B cell (primary cell): ENCODE measurements around the gene ELMO1. TPM values are rescaled to one million over a fixed set of nuclear protein-coding genes. Genes with fewer than 3 reads are reported as not detected.

ENCODE experiments used
- ATAC-seq: fragments of 200-7000 bp; cut with Tn5 transposase; one replicate; pipeline ENCODE4 v1.10.0; 2021; ENCODE audit warnings: low read depth, mild to moderate bottlenecking, moderate number of reproducible peaks, moderate library complexity
- CTCF ChIA-PET: fragments of 350-600 bp; sonication (Branson Sonifier 250); formaldehyde crosslinking; loops from one replicate; lab custom pipeline; 2021; ENCODE audit warnings: antibody characterized with exemption, inconsistent platforms; lab: Charles Lee
- POLR2A ChIA-PET: fragments of 350-600 bp; sonication (Branson Sonifier 250); formaldehyde crosslinking; loops from one replicate; lab custom pipeline; 2021; ENCODE audit warnings: antibody characterized with exemption; lab: Charles Lee
- DNase-seq: peaks from one replicate; pipeline ENCODE4 v3.0.0; 2013
- H2AFZ ChIP-seq: 2 replicates; pipeline ENCODE4 v1.6.1; 2012; ENCODE audit warnings: mild to moderate bottlenecking, low read depth, low read length; ENCODE audit not compliant: insufficient read depth, poor library complexity, severe bottlenecking
- H3K27ac ChIP-seq, 2 donors: 1 replicate in 1 of 2; 2 replicates in 1 of 2; pipeline ENCODE4 v1.5.1; 2012 to 2013; ENCODE audit warnings: low read length in 2 of 2, mild to moderate bottlenecking in 2 of 2, moderate library complexity in 1 of 2
- H3K27me3 ChIP-seq, 4 experiments: fragments of 200-600 bp in 1 of 4; sonication (generic) in 1 of 4; replicated peaks in 1 of 4; 1 replicate in 2 of 4; 2 replicates in 2 of 4; pipeline versions ENCODE4 v1.6.1 to v1.7.0; 2013 to 2016; ENCODE audit warnings: low read length in 3 of 4, mild to moderate bottlenecking in 2 of 4, mixed read lengths in 1 of 4, moderate library complexity in 1 of 4; ENCODE audit not compliant: insufficient read depth in 4 of 4, control insufficient read depth in 3 of 4; ENCODE audit errors: control extremely low read depth in 1 of 4
- H3K36me3 ChIP-seq, 2 experiments: replicated peaks in 1 of 2; 1 replicate in 1 of 2; 2 replicates in 1 of 2; pipeline versions ENCODE4 v1.6.1 to v1.7.1; 2013; ENCODE audit warnings: low read length in 1 of 2; ENCODE audit not compliant: insufficient read depth in 2 of 2, control insufficient read depth in 1 of 2; ENCODE audit errors: control extremely low read depth in 1 of 2, extremely low read depth in 1 of 2
- H3K4me1 ChIP-seq, 2 donors: fragments of 200-600 bp in 1 of 2; sonication (generic) in 1 of 2; 1 replicate in 1 of 2; 2 replicates in 1 of 2; pipeline versions ENCODE4 v1.5.1 to v1.6.1; 2013 to 2017; ENCODE audit warnings: low read length in 2 of 2; ENCODE audit not compliant: control insufficient read depth in 2 of 2, insufficient read depth in 2 of 2
- H3K4me2 ChIP-seq: replicated peaks from 2 replicates; pipeline ENCODE3; 2012; ENCODE audit warnings: mild to moderate bottlenecking, low read depth, low read length; ENCODE audit not compliant: poor library complexity, severe bottlenecking
- H3K4me3 ChIP-seq, 5 experiments: fragments of 200-600 bp in 1 of 5; sonication (generic) in 1 of 5; 1 replicate in 3 of 5; 2 replicates in 2 of 5; pipeline versions ENCODE4 v1.5.1 to v1.7.0; 2011 to 2016; ENCODE audit warnings: low read length in 4 of 5, mild to moderate bottlenecking in 4 of 5, low read depth in 2 of 5, control low read depth in 1 of 5, moderate library complexity in 1 of 5; ENCODE audit not compliant: insufficient read depth in 1 of 5; ENCODE audit errors: control extremely low read depth in 1 of 5, extremely low read depth in 1 of 5
- H3K79me2 ChIP-seq: fragments of 200-600 bp; sonication (generic); one replicate; pipeline ENCODE4 v1.6.0; 2016; ENCODE audit warnings: low read length; ENCODE audit not compliant: control insufficient read depth, insufficient read depth
- H3K9ac ChIP-seq: fragments of 200-600 bp; sonication (generic); 2 replicates; pipeline ENCODE4 v1.6.1; 2017; ENCODE audit warnings: mild to moderate bottlenecking, low read length, moderate library complexity
- H3K9me3 ChIP-seq, 3 donors: one replicate each; pipeline versions ENCODE4 v1.6.1 to v1.7.1; 2013; ENCODE audit warnings: low read length in 2 of 3; ENCODE audit not compliant: control insufficient read depth in 2 of 3, insufficient read depth in 1 of 3; ENCODE audit errors: control extremely low read depth in 1 of 3
- H4K20me1 ChIP-seq: 2 replicates; pipeline ENCODE4 v1.6.0; 2012; ENCODE audit warnings: mild to moderate bottlenecking, low read length; ENCODE audit not compliant: insufficient read depth, control insufficient read depth, poor library complexity, severe bottlenecking
- H3K27ac Mint-ChIP-seq: one replicate; pipeline ENCODE4 v1.8.0; 2021; ENCODE audit warnings: mixed read lengths
- H3K27me3 Mint-ChIP-seq: one replicate; pipeline ENCODE4 v1.8.0; 2021; ENCODE audit warnings: mixed read lengths
- H3K4me1 Mint-ChIP-seq: one replicate; pipeline ENCODE4 v1.8.0; 2021; ENCODE audit warnings: mixed read lengths
- H3K4me3 Mint-ChIP-seq: one replicate; pipeline ENCODE4 v1.8.0; 2021; ENCODE audit warnings: mixed read lengths
- H3K9me3 Mint-ChIP-seq: one replicate; pipeline ENCODE4 v1.8.0; 2022; ENCODE audit warnings: mixed read lengths; ENCODE audit not compliant: insufficient read depth
- EZH2 ChIP-seq: IDR thresholded peaks from 2 replicates; pipeline ENCODE4 v1.6.1; 2012; ENCODE audit warnings: borderline replicate concordance, low read depth, mild to moderate bottlenecking, moderate library complexity, low read length; ENCODE audit not compliant: insufficient read depth, poor library complexity, severe bottlenecking
- WGBS: methylation state at CpG from one replicate; pipeline ENCODE4 v1.1.5; 2013; ENCODE audit warnings: missing lambda C conversion rate; ENCODE audit not compliant: insufficient coverage; 5-methylcytosine and 5-hydroxymethylcytosine counted together
- intact Hi-C: fragments of 100-400 bp; cut with micrococcal nuclease; formaldehyde crosslinking; loops from one replicate; pipeline ENCODE4 v1.10.0; 2022
- polyA plus RNA-seq: library from polyadenylated mRNA; depleted of rRNA; stranded (reverse); fragments of >200 nt; gene quantifications from 2 replicates; pipeline ENCODE4 v1.2.3, GENCODE V29; 2012
- total RNA-seq, 2 donors: library from RNA; stranded (reverse); fragments of 120-200 nt in 1 of 2; gene quantifications; 1 replicate in 1 of 2; 2 replicates in 1 of 2; pipeline versions ENCODE4 v1.2.3 to v1.2.4, GENCODE V29; 2013 to 2022
- TF ChIP-seq, protein P1 (sequence below): fragments of 200-600 bp; IDR thresholded peaks from one replicate; pipeline ENCODE4 v1.8.0; 2022; ENCODE audit warnings: antibody characterized with exemption, mild to moderate bottlenecking

The ELMO1 gene
- total and polyA plus RNA-seq, 2 donors (not counting 1 experiment from before 2014, with no cell fraction given) = 44.7 to 177 TPM

DNA sequence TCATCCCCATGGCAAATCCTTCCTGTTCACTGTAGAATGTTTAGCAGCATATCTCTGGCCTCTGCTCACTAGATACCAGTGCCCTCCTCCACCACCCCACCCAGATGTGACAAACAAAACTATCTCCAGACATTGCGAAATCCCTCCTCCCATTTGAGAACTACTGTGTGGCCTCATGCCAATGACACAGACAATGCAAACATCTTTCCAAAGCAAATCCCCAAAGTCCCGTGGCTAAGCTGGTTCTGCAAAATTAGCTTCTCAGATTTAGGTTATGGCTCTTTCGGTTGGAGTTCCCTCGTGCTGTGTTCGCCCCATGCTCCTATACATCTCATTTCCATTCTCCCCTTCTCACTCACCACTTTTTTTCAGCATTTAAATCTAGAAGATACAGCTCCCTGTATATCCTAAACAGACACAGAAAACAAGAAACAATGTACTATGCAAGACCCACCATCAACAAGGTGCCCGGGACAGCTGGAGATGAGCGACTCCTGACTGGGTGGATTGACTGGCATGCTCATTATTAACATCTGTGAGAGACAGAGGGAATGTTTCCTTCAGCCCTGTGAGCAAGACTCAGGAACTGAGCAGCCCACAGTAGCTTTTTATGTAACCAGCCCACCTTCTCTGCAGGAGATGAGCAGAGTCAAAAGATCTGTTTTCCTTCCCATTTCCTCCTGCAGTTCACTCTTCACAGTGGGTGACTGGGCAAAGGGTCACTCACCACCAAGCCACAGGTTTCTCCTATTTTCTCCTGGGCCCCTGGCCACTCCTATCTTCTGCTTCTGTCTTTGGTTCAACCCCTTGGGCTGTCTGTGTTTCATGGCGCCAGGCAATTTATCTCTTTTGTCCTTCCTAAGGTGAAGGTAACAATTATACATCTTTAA lies 498.7 kb downstream of the ELMO1 start:
- H3K4me3 Mint-ChIP-seq = no peak overlapping the region
- peaks cover 8% of the 10 kb centered on the region for H4K20me1 ChIP-seq

DNA sequence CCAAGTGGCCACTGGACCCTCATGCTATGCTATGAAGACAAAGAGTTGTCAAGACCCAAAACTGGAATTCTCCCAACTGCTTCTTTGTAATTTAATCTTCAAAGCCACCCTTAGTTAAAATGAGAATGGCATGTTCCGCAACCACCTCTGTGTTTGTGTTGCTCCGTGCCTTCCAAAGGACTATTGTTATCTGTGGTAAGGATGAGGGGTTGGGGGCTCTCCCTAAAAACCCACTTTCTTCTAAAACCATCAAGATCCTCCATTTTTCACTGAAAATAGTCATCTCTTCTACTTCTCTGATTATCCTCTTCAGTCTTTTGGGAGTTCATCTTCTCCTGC lies 502.3 kb downstream of the ELMO1 start:
- POLR2A ChIA-PET = no interaction called here
- Histone ChIP-seq H3K36me3 (peaks cover 0 to 5% of the 10 kb centered on the region in 2 experiments), H3K4me3 (no peak overlapping the region), H3K9ac (no peak overlapping the region), H3K4me2 (no peak overlapping the region), H3K27me3 (no peaks in the 10 kb centered on the region), H2AFZ (no peak overlapping the region), H4K20me1 (peaks cover 6% of the 10 kb centered on the region), H3K79me2 (no peaks in the 10 kb centered on the region), H3K4me1 (peaks cover 35 to 46% of the 10 kb centered on the region in 2 donors), H3K9me3 (peaks cover 0 to 5% (median 4%) of the 10 kb centered on the region in 3 donors), H3K27ac (no peak overlapping the region)
- WGBS = no CpG with 5 or more reads among the region's 2 CpGs
- ATAC-seq = no peak
- CTCF ChIA-PET = no interaction called here
- Mint-ChIP-seq H3K27me3 (no peaks in the 10 kb centered on the region), H3K27ac (no peak overlapping the region), H3K4me1 (peaks cover 73% of the 10 kb centered on the region), H3K4me3 (no peak overlapping the region), H3K9me3 (no peaks in the 10 kb centered on the region)
- intact Hi-C loops = no loop called here
- no peak for TF ChIP-seq EZH2
- TF ChIP-seq, protein P1, sequence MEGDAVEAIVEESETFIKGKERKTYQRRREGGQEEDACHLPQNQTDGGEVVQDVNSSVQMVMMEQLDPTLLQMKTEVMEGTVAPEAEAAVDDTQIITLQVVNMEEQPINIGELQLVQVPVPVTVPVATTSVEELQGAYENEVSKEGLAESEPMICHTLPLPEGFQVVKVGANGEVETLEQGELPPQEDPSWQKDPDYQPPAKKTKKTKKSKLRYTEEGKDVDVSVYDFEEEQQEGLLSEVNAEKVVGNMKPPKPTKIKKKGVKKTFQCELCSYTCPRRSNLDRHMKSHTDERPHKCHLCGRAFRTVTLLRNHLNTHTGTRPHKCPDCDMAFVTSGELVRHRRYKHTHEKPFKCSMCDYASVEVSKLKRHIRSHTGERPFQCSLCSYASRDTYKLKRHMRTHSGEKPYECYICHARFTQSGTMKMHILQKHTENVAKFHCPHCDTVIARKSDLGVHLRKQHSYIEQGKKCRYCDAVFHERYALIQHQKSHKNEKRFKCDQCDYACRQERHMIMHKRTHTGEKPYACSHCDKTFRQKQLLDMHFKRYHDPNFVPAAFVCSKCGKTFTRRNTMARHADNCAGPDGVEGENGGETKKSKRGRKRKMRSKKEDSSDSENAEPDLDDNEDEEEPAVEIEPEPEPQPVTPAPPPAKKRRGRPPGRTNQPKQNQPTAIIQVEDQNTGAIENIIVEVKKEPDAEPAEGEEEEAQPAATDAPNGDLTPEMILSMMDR = no peak
- DNase-seq = no peak

More for the DNA sequence above, 498.7 kb downstream of the ELMO1 start:
- DNase-seq (no peak), ATAC-seq (no peak)
- Mint-ChIP-seq H3K4me1 (peaks cover 52% of the 10 kb centered on the region), H3K27ac (peak overlapping the region; percentile 60), H3K9me3 (no peaks in the 10 kb centered on the region), H3K27me3 (no peaks in the 10 kb centered on the region)
- H3K9me3 ChIP-seq = no peaks in the 10 kb centered on the region
- POLR2A ChIA-PET = no interaction called here
- no peak overlapping the region for H3K9ac ChIP-seq
- H2AFZ ChIP-seq = no peak overlapping the region
- H3K4me2 ChIP-seq = no peak overlapping the region
- no peaks in the 10 kb centered on the region for H3K27me3 ChIP-seq
- H3K36me3 ChIP-seq = peaks cover 8% of the 10 kb centered on the region in 2 experiments
- CTCF ChIA-PET = interaction anchor here (1.0 kb wide), 1 partner anchor 17 kb away, joined by 3 read pairs; no protein-coding TSS in a partner anchor
- intact Hi-C loops = no loop called here
- no peaks in the 10 kb centered on the region for H3K79me2 ChIP-seq
- no peak overlapping the region for H3K4me3 ChIP-seq
- WGBS = 86% methylated on average over 4 of the region's 8 CpGs
- TF ChIP-seq, protein P1 = no peak
- no peak for TF ChIP-seq EZH2
- H3K4me1 ChIP-seq = peaks cover 0 to 11% of the 10 kb centered on the region in 2 donors
- H3K27ac ChIP-seq = no peak overlapping the region
